ENCODE results near the gene RIN3. TPM values are rescaled to one million over a fixed set of nuclear protein-coding genes. Genes with fewer than 3 reads are reported as not detected.

Gene RIN3
- total RNA-seq, 1 experiment from 2014 or later: not detected

DNA sequence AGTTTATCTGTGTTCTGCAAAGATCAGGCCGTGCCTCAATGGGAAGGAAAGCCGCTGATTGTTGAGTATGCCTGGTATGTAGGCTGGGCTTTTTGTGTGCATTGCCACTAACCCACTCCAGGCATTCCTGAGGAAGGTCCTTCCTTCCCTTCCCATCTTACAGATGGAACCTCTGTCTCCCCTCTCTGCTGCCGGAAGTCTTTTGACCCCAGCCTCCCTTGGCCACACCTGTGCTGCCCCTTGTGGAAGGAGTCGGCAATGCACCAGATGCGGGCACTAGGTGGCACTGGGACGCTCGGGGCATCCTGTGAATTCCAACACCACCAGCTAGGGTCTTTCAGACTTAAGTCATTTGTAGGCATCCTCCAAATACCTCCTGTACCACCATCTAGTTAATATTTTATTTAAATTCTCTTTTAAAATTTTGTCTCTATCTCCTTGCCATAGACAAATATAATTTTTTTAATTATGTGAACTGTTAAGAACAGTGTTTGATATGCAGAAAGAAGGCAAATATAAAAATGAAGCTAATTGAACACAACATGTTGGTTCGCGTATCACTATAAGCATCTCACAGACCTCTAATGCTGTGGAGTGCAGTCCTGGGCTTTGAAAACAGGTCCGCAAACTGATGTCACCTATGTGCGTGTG lies 99.6 kb downstream of the RIN3 start:
- Histone ChIP-seq H3K9ac (ENCODE audit: low read length) (no peak overlapping the region), H3K9me2 (replicated peaks; ENCODE audit: insufficient read depth, low read length) (no peaks in the 10 kb centered on the region), H3K9me3 (ENCODE audit: low read length) (no peaks in the 10 kb centered on the region), H3K79me2 (ENCODE audit: low read length) (no peaks in the 10 kb centered on the region), H2AFZ (ENCODE audit: low read length) (no peak overlapping the region), H3K4me3 (ENCODE audit: low read length) (no peak overlapping the region), H3K4me2 (ENCODE audit: low read depth, low read length, poor library complexity, severe bottlenecking) (no peak overlapping the region), H3K27ac (ENCODE audit: low read length) (no peak overlapping the region), H4K20me1 (ENCODE audit: insufficient read depth, low read depth, low read length) (0 out of 2 replicates have a peak, but pooled peaks cover 3% of the 10 kb centered on the region), H3K27me3 (ENCODE audit: low read length) (no peaks in the 10 kb centered on the region), H3K4me1 (ENCODE audit: low read length) (no peaks in the 10 kb centered on the region), H3K36me3 (ENCODE audit: insufficient read depth, low read length) (no peaks in the 10 kb centered on the region)
- peak; percentile 91 for DNase-seq

DNA sequence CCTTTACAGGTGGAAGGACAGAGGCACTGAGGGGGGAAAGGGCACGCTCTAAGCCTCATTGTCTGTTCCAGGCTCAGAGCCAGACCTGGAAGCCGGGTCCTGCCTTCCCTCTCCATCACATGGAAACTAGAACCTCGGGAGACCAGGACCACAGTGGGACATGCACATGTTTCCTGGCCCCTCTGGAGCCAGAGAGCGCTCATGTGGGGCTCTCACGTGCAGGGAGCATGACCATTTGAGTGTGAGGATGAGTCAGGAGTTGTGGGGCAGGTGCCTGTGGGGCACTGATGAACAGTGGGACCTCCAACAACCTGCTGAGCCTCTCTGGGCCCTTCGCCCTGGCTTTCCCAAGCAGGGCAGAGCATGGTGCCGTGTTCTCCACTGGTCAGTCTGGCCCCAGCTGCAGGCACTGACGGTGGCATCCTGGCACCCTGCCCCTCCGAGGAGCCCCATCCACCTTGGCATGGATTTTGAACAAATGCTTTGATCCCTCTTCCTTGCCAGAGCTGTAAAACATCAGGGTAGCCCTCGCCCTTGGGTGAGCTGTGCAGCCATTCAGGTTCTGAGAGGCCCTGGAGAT lies 100.2 kb downstream of the RIN3 start:
- Histone ChIP-seq H3K9ac (ENCODE audit: low read length) (no peak overlapping the region), H3K79me2 (ENCODE audit: low read length) (no peaks in the 10 kb centered on the region), H3K9me2 (replicated peaks; ENCODE audit: insufficient read depth, low read length) (no peaks in the 10 kb centered on the region), H4K20me1 (ENCODE audit: insufficient read depth, low read depth, low read length) (0 out of 2 replicates have a peak, but pooled peaks cover 3% of the 10 kb centered on the region), H3K36me3 (ENCODE audit: insufficient read depth, low read length) (no peaks in the 10 kb centered on the region), H3K9me3 (ENCODE audit: low read length) (no peaks in the 10 kb centered on the region), H3K4me2 (ENCODE audit: low read depth, low read length, poor library complexity, severe bottlenecking) (no peak overlapping the region), H3K4me1 (ENCODE audit: low read length) (no peaks in the 10 kb centered on the region), H3K27ac (ENCODE audit: low read length) (no peak overlapping the region), H3K27me3 (ENCODE audit: low read length) (no peaks in the 10 kb centered on the region), H3K4me3 (ENCODE audit: low read length) (no peak overlapping the region), H2AFZ (ENCODE audit: low read length) (no peak overlapping the region)
- no peak for DNase-seq

DNA sequence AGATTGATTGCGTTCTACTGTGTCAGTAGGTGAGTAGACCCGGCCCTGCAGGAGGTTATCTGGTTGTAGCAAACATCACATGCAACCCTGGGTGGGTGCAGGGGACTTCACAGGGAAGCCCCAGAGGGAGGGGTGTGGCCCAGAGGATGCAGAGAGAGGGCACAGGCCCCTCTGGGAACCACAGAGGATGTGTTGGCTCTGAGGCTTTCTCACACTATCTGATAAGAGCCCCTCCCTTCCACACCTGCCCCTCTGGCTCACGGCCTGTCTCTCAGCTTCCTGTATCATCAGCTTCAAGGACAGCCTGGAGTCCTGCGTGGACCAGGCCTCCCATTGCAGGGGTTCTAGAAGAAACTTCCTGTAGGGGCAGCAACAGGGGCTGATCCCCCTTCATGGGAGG lies 101.9 kb downstream of the RIN3 start:
- H3K4me1 ChIP-seq (ENCODE audit: low read length): no peaks in the 10 kb centered on the region
- no peak overlapping the region for H3K27ac ChIP-seq (ENCODE audit: low read length)
- H3K4me2 ChIP-seq (ENCODE audit: low read depth, low read length, poor library complexity, severe bottlenecking): no peak overlapping the region
- no peaks in the 10 kb centered on the region for H3K9me3 ChIP-seq (ENCODE audit: low read length)
- H3K36me3 ChIP-seq (ENCODE audit: insufficient read depth, low read length): no peaks in the 10 kb centered on the region
- H3K4me3 ChIP-seq (ENCODE audit: low read length): no peak overlapping the region
- H3K9me2 ChIP-seq (replicated peaks; ENCODE audit: insufficient read depth, low read length): no peaks in the 10 kb centered on the region
- no peaks in the 10 kb centered on the region for H3K79me2 ChIP-seq (ENCODE audit: low read length)
- no peak for DNase-seq
- H4K20me1 ChIP-seq (ENCODE audit: insufficient read depth, low read depth, low read length): 0 out of 2 replicates have a peak, but pooled peaks cover 3% of the 10 kb centered on the region
- no peak overlapping the region for H2AFZ ChIP-seq (ENCODE audit: low read length)
- H3K9ac ChIP-seq (ENCODE audit: low read length): no peak overlapping the region
- no peaks in the 10 kb centered on the region for H3K27me3 ChIP-seq (ENCODE audit: low read length)

DNA sequence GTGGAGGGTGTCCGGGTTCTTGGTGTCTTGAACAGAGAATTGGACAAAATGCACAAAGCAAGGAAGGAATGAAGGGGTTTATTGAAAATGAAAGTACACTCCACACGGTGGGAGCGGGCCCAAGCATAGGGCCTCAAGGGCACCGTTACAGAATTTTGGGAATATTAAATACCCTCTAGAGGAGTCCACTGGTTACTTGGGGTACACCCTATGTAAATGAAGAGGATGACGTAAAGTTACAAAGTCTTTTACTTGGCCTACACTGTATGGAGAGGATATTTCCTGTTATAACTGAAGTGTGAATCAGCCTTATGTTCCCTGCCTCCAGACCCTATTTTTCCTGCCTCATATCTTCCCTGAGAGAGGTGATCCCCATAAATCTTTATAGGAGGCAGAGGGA lies 102.6 kb downstream of the RIN3 start:
- Histone ChIP-seq H4K20me1 (ENCODE audit: insufficient read depth, low read depth, low read length) (0 out of 2 replicates have a peak, but pooled peaks cover 3% of the 10 kb centered on the region), H3K4me1 (ENCODE audit: low read length) (no peaks in the 10 kb centered on the region), H2AFZ (ENCODE audit: low read length) (no peak overlapping the region), H3K9ac (ENCODE audit: low read length) (no peak overlapping the region), H3K4me2 (ENCODE audit: low read depth, low read length, poor library complexity, severe bottlenecking) (no peak overlapping the region), H3K9me2 (replicated peaks; ENCODE audit: insufficient read depth, low read length) (no peaks in the 10 kb centered on the region), H3K4me3 (ENCODE audit: low read length) (no peak overlapping the region), H3K27me3 (ENCODE audit: low read length) (no peaks in the 10 kb centered on the region), H3K79me2 (ENCODE audit: low read length) (no peaks in the 10 kb centered on the region), H3K36me3 (ENCODE audit: insufficient read depth, low read length) (no peaks in the 10 kb centered on the region), H3K9me3 (ENCODE audit: low read length) (no peaks in the 10 kb centered on the region), H3K27ac (ENCODE audit: low read length) (no peak overlapping the region)
- DNase-seq: no peak

DNA sequence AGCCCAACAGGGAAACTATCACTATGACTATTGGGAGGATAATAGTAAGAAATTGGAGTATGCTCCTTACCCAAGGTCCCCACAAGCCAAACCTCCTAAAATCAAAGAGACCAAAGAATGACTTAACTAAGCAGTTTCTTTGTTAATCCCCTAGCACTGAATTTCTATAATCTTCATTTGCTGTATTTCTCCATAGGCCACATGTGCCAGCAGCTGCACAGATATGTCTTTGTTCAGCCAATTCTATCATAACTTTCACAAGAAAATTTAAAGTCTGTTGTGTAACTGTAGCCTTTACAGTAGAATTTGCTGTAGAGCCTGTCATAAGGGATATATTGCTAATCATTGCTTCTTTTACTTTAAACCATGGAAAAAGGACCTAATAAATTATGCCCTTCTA lies 104.0 kb downstream of the RIN3 start:
- H3K4me3 ChIP-seq (ENCODE audit: low read length): no peak overlapping the region
- H3K4me2 ChIP-seq (ENCODE audit: low read depth, low read length, poor library complexity, severe bottlenecking): no peak overlapping the region
- H2AFZ ChIP-seq (ENCODE audit: low read length): no peak overlapping the region
- peaks cover 3% of the 10 kb centered on the region; the same call in 1 of the 2 replicates for H3K27me3 ChIP-seq (ENCODE audit: low read length)
- no peak overlapping the region for H3K9ac ChIP-seq (ENCODE audit: low read length)
- no peaks in the 10 kb centered on the region for H3K9me2 ChIP-seq (replicated peaks; ENCODE audit: insufficient read depth, low read length)
- no peak overlapping the region for H3K27ac ChIP-seq (ENCODE audit: low read length)
- no peaks in the 10 kb centered on the region for H3K79me2 ChIP-seq (ENCODE audit: low read length)
- no peak for DNase-seq
- H3K4me1 ChIP-seq (ENCODE audit: low read length): no peaks in the 10 kb centered on the region
- H4K20me1 ChIP-seq (ENCODE audit: insufficient read depth, low read depth, low read length): 0 out of 2 replicates have a peak, but pooled peaks cover 3% of the 10 kb centered on the region
- H3K36me3 ChIP-seq (ENCODE audit: insufficient read depth, low read length): no peaks in the 10 kb centered on the region
- H3K9me3 ChIP-seq (ENCODE audit: low read length): peaks cover 8% of the 10 kb centered on the region; the same call in 1 of the 2 replicates

DNA sequence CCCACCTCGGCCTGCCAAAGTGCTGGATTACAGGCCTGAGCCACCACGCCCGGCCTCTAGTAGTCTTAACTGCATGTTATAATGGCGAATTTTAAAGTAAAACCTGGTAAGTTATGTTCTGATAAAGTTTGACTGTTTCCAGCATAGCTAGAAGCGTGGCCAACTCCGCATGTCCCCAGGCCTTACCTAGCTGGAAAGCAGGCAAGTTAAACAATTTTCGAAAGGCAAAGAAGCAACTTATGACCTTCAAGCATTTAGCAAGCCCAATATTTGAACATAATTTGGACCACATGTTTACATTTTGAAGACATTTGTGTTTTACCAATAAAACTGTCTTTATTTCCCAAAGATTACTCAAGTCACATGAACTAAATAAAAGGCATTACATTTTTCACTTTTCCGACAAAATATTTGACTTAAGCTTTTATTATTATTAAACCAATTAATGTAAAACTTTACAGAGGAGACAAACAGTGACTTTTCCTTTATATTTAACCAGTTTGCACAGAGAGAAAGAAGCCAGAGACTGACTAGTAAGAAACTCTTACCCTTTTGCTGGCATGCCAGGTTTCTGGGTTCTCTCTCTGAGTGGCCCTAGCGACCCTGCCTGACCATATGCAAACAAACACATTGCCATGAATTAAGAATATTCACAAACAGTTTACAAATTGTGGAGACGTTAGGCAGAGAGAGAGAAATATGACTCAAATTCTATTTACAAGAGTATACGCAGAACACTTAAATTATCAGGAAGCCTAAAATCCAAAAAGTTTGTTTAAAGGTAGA lies 106.3 kb downstream of the RIN3 start:
- Histone ChIP-seq H3K36me3 (ENCODE audit: insufficient read depth, low read length) (no peaks in the 10 kb centered on the region), H3K27ac (ENCODE audit: low read length) (no peak overlapping the region), H2AFZ (ENCODE audit: low read length) (no peak overlapping the region), H3K9ac (ENCODE audit: low read length) (no peak overlapping the region), H3K9me2 (replicated peaks; ENCODE audit: insufficient read depth, low read length) (no peaks in the 10 kb centered on the region), H3K4me1 (ENCODE audit: low read length) (no peaks in the 10 kb centered on the region), H3K4me2 (ENCODE audit: low read depth, low read length, poor library complexity, severe bottlenecking) (no peak overlapping the region), H3K9me3 (ENCODE audit: low read length) (peaks cover 9% of the 10 kb centered on the region; the same call in 1 of the 2 replicates), H3K4me3 (ENCODE audit: low read length) (no peak overlapping the region), H3K79me2 (ENCODE audit: low read length) (no peaks in the 10 kb centered on the region), H3K27me3 (ENCODE audit: low read length) (peaks cover 3% of the 10 kb centered on the region; the same call in 1 of the 2 replicates), H4K20me1 (ENCODE audit: insufficient read depth, low read depth, low read length) (no peaks in the 10 kb centered on the region)
- DNase-seq: no peak

DNA sequence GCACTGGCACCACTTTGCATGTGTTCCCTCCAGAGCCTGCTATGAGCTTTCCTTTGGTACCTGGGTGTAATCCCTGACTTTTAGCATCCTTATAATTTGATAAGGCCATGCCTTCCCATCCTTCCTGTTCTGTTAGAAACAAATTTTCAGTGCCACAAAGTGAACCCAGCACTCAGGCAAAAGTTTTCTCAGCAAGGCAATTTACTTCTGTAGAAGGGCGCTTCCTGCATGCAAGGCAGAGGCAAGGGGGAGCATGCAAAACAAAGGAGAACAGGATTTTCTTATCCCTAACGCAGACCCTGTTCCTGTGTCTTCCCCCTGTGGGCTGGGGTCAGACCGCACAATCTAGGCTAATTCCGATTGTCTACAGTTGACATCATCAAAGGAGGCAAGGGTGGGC lies 108.7 kb downstream of the RIN3 start:
- no peak overlapping the region for H3K4me2 ChIP-seq (ENCODE audit: low read depth, low read length, poor library complexity, severe bottlenecking)
- peaks cover 6% of the 10 kb centered on the region; the same call in 1 of the 2 replicates for H3K27me3 ChIP-seq (ENCODE audit: low read length)
- H3K9ac ChIP-seq (ENCODE audit: low read length): no peak overlapping the region
- no peaks in the 10 kb centered on the region for H3K79me2 ChIP-seq (ENCODE audit: low read length)
- DNase-seq: no peak
- H3K4me1 ChIP-seq (ENCODE audit: low read length): no peaks in the 10 kb centered on the region
- no peaks in the 10 kb centered on the region for H3K36me3 ChIP-seq (ENCODE audit: insufficient read depth, low read length)
- H3K27ac ChIP-seq (ENCODE audit: low read length): no peak overlapping the region
- H4K20me1 ChIP-seq (ENCODE audit: insufficient read depth, low read depth, low read length): no peaks in the 10 kb centered on the region
- H3K9me2 ChIP-seq (replicated peaks; ENCODE audit: insufficient read depth, low read length): no peaks in the 10 kb centered on the region
- no peak overlapping the region for H3K4me3 ChIP-seq (ENCODE audit: low read length)
- no peak overlapping the region for H2AFZ ChIP-seq (ENCODE audit: low read length)
- H3K9me3 ChIP-seq (ENCODE audit: low read length): peaks cover 15% of the 10 kb centered on the region; the same call in 1 of the 2 replicates

DNA sequence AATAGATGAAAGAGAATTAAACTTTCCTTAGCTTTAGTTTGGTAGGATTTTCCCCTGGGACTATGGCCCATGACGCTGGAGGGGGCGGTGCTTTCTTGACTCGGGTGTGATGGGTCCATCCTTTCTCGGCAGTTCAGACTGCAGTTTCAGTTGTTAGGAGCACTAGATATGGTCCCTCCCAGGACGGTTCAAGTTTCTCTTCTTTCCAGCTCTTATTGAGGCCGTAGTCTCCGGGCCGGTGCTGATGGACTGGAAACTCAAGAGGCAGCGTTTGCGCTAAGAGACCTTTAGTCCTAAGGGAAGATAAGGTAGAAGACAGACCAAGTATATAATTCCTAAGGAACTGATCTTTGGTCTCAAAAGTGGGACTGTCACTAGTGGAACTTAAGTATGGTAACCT lies 111.2 kb downstream of the RIN3 start:
- no peak overlapping the region for H3K4me2 ChIP-seq (ENCODE audit: low read depth, low read length, poor library complexity, severe bottlenecking)
- H4K20me1 ChIP-seq (ENCODE audit: insufficient read depth, low read depth, low read length): no peaks in the 10 kb centered on the region
- DNase-seq: no peak
- H3K4me3 ChIP-seq (ENCODE audit: low read length): no peak overlapping the region
- H3K36me3 ChIP-seq (ENCODE audit: insufficient read depth, low read length): no peaks in the 10 kb centered on the region
- H3K9ac ChIP-seq (ENCODE audit: low read length): no peak overlapping the region
- H2AFZ ChIP-seq (ENCODE audit: low read length): no peak overlapping the region
- H3K9me3 ChIP-seq (ENCODE audit: low read length): peaks cover 23% of the 10 kb centered on the region
- no peak overlapping the region for H3K27ac ChIP-seq (ENCODE audit: low read length)
- peaks cover 6% of the 10 kb centered on the region; the same call in 1 of the 2 replicates for H3K27me3 ChIP-seq (ENCODE audit: low read length)
- no peaks in the 10 kb centered on the region for H3K79me2 ChIP-seq (ENCODE audit: low read length)
- H3K9me2 ChIP-seq (replicated peaks; ENCODE audit: insufficient read depth, low read length): no peaks in the 10 kb centered on the region
- no peaks in the 10 kb centered on the region for H3K4me1 ChIP-seq (ENCODE audit: low read length)
